T-helper 1 cell treated with Interleukin-12 subunit alpha and Interleukin-12 subunit beta and Interleukin-4 antibody, amounts not matched to agents 30 ng/mL and 1 ng/mL, for 36 hours (primary cell): ENCODE data around the gene PARM1. TPM values are rescaled to one million over a fixed set of nuclear protein-coding genes. Genes with fewer than 3 reads are reported as not detected.

ENCODE experiments used
- intact Hi-C: fragments of 100-400 bp; cut with micrococcal nuclease; formaldehyde crosslinking; loops from one replicate; pipeline ENCODE4 v1.15.1; 2024
- total RNA-seq: library from RNA; stranded (reverse); gene quantifications from 2 replicates; pipeline ENCODE4 v1.2.3, GENCODE V29; 2022

PARM1 gene
- total RNA-seq, 1 donor from 2014 or later, result not detected

DNA sequence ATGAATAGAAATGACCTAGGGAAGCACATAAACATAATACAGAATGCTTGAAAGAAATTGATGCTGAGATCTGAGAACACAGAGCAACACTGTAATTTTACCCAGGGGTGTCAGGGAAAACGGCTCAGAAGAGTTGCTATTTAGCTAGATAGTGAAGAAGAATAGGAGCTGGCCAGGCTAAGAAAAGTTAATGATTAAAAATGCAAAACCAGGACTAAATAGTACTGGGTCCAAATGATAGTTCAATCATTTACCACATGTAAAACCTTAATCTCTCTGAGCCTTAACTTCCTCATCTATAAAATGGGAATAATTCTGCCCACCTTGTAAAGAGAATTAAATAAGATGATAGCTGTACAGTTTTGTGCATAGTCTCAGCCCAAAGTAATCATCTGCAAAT lies 97.1 kb downstream of the PARM1 start:
- intact Hi-C loops, result no loop called here

DNA sequence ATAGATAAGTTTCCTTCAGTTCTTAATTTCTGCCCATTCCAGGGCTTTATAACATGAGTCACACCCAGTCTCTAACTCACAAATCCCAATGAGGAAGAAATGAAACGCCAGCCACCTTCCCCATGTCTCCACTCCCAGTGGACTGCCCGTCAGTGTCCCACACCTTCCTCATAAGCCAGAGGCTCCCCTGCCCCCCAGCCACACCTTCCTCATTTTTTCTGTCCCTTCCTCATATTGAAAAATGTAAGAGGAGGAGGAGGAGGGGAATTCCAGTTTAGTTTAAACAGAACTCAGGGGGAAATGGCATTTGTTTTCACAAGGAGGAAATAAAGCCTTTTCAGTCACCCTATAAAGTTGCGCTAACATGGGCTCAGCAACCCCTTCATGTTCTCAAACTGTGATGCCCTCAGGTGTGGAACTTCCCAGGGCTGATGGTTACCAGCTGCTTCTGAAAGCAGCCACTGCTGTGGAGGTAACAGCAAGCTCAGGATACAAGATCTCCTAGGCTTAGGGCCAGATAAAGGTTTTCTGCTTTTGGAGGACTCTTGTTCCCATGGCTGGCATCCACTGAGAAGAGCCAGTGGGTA lies 97.8 kb downstream of the PARM1 start:
- intact Hi-C loops, result no loop called here

DNA sequence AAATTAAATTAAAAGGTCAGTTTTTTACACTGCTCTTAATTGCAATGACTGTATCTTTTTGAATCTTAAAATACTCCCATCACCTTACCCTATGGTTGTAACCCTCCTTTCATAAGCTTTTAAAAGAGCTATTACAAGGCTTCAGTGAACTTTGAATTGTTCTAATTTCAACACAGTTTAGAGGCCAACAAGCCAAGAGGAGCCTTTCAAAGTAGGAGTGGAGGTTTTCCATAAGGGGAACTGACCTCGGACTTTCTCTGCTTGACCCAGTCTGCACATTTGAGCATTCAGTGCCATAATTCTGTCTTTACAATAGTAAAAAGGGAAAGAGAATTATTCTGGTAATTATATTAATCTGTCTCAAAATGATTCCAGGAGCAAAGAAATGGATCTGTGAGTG lies 98.9 kb downstream of the PARM1 start:
- intact Hi-C loops, result no loop called here

- intact Hi-C loops, result no loop called here
These were observed 101.6 kb downstream of the PARM1 start for GRCh38 chr4:75034523-75034922.

- intact Hi-C loops, result no loop called here
These were observed 102.4 kb downstream of the PARM1 start for GRCh38 chr4:75035321-75035720.

DNA sequence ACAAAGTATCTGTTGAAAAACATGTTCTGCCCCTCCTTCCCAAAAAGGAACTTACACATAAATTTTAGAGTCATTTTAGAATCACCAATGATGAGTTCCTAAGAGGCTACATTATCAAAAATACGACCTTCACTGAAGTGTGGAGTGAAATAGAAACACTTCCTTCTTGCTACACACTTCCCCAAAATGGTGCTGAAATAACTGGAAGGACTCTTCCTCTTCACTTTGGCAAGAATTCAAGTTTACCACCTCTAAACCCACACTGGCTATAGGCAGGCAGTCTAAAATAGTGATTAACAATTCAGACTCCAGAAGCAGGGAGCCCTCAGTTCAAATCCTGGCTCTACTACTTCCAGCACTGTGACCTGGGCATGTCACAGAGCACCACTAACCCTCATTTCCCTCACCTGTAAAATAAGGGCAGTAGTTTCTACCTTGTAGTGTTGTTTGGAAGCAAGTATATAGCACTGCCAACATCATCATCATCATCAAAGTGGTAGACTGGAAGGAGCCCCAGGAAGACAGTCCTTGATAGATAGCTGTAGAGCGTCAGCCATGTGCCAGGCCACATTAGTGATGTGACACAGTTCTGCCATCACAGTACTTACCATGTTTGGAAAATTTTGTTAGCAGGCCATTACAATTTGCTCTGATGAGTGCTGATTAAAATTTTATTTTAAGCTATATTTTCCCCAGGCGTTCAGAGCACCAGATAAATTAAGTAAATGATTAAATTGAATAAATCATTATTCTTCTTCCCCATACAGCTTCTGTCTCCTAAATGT lies 103.3 kb downstream of the PARM1 start:
- intact Hi-C loops, result no loop called here

DNA sequence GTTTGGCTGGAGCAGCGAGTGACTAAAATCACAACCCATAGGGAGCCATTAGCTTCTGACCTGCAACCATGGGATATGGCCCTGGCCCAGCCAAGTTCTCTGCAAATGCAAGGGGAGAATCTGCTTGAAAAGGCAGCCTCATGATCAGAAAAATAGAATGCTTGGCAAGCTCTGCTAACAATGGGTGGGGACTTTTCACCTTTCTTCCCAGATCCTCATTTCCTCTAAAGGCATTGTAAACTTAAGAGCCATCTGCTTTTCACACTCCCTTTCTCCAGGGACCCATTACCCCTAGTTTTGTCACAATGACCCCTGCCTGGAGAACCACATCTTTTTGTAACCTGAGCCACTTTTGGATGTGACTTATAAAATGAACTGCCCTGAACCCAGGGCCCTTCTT lies 104.3 kb downstream of the PARM1 start:
- intact Hi-C loops, result no loop called here

- intact Hi-C loops, result no loop called here
These were observed 105.5 kb downstream of the PARM1 start for GRCh38 chr4:75038376-75038775.

DNA sequence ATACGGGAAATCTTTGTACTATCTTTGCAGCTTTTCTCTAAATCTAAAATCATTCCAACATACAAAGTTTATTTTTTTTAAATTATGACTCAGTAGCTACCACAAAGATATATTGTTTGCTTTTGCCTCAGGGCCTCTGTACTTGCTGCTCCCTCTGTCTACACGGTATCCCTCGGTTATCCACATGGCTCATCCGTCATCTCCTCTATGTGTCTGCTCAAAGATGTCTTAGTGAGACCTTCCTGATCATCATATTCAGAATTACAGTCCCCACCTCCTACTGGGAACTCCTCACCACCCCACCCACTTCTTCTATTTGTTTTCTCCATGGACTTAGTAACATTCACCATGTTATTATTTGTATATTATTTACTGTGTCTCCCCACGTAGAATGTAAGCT lies 107.8 kb downstream of the PARM1 start:
- intact Hi-C loops, result no loop called here

DNA sequence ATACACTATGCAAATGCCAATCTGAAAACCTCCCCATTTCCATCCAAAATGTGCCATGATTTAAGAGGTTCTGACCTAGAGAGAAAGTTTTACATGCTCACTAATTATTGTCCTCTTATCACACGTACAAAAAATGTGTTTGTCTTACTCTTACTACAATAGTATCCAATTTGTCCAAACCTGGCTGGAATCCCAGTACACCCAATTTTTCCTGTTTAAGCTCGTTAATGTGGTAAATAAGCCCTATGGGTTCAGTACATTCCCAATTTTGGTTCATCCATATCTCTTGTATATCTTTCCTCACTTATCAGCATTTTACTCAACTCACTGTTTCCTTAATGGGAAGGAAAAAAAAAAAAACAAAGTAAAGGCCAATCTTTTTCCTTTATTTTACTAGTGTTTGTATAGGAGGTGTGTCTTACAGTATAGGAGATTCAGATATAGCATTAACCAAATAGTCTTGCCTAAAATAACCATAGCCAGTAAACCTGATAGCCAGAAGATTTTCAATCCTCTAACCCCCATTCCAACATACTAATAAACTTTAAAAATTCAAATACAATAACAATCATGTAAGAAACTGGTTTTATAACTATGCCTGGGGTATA lies 109.8 kb downstream of the PARM1 start:
- intact Hi-C loops, result no loop called here

- intact Hi-C loops, result no loop called here
These were observed 113.3 kb downstream of the PARM1 start for GRCh38 chr4:75046226-75046625.

GRCh38 chr4:75046641-75047040 lies 113.7 kb downstream of the PARM1 start:
- intact Hi-C loops, result no loop called here

DNA sequence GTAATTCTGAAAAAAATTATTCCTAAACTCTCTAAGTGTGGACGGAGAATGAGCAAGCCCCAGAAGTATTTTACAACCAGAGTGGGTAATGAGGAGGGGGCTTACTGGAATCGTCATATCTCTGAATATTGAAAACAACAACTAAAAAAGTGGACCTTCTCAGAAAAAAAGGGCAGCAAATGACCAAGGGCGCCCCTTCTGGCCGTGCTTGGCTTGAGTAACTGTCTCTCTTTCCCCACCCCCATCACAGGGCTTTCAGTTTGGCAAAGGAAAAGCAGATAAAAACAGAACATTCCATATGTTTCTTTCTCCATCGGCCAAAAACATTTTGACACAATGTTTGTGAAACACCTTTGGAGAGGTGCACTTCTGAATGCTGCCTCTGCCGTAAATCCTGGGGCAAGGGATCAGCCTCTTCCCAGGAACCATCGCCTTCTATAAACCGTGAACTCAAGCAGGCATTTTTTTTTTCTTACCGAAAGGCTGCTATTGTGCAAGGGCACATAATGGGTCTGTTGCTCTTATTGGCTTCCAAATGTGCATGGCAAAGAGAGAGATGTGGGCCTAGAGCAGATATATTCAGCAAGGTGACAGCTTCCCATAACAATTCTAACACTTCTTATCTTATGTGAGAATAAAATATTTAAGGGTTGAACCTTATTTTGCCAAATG lies 115.4 kb downstream of the PARM1 start:
- intact Hi-C loops, result no loop called here

GRCh38 chr4:75051431-75051830 lies 118.5 kb downstream of the PARM1 start:
- intact Hi-C loops, result no loop called here

DNA sequence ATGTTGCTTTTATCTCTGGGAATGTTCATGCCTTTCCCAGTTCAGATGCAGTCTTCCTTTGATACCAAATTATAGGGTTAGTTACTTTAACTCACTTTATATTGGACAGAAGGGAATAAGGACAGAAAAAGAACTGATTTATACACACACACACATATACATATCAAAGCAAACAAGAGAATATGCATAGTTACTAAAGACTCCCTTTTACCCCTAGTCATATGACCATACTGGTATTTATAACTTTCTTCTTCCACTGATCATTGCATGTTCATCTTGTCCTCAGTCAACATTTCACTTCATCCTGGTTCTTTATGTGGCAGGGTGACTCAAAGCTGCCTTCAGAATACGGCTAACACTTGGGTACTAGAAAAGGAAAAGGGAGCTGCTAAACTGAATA lies 120.4 kb downstream of the PARM1 start:
- intact Hi-C loops, result no loop called here

GRCh38 chr4:75054078-75054477 lies 121.2 kb downstream of the PARM1 start:
- intact Hi-C loops, result no loop called here

GRCh38 chr4:75056277-75056676 lies 123.4 kb downstream of the PARM1 start:
- intact Hi-C loops, result no loop called here

DNA sequence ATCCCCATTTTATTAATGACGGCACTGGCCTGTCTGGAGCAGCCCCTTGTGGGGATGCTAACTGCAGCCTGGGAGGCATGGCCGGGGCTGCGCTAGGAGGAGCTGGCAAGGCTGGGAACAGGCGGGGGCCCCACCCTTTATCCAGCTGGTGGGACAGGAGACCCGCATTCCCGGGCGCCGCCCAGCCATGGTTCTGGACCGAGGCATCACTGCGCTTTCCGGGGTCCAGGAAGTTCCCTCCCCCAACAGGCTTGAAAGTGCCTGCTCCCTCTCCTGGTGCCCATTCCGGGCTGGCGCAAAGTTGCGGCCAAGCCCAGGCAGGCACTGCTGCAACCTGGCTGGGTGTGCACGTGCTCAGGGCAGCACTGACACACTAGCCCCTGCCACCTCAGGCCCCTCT lies 124.5 kb downstream of the PARM1 start:
- intact Hi-C loops, result no loop called here

DNA sequence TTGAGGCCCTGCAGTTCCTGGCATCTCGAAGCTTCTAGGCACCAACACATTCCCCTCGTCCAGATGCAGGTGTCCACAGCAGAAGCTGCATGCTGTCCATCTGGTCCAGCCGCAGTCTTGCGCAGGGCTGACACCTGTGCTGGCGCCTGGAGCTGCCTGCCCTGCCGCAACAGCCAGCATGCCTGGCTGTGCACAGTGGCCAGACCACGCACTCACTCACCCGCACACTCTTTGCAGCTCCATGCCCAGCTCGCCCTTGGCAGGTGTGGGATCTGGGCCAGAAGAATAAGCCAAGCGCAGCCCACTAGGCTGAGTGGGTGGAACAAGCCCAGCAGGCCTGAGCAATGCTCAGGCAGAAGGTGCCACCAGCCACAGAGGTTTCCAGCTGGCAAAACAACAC lies 125.6 kb downstream of the PARM1 start:
- intact Hi-C loops, result no loop called here

DNA sequence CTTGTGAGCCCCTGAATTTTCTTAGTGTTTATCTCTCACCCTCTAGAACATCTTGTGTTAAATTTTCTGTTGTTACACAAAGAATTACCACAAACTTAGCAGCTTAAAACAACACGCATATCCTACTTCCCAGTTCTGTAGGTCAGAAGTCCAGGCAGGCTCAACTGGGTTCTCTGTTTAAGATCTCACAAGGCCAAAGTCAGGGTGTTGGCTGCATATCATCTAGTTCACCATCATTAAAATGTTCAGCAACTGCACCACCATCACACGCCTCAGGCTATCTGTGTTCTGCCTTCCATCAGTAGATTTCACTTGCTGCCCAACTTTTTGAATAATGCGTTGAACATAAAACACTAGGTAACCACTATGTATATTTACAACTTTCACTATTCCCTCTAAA lies 130.5 kb downstream of the PARM1 start:
- intact Hi-C loops, result no loop called here

DNA sequence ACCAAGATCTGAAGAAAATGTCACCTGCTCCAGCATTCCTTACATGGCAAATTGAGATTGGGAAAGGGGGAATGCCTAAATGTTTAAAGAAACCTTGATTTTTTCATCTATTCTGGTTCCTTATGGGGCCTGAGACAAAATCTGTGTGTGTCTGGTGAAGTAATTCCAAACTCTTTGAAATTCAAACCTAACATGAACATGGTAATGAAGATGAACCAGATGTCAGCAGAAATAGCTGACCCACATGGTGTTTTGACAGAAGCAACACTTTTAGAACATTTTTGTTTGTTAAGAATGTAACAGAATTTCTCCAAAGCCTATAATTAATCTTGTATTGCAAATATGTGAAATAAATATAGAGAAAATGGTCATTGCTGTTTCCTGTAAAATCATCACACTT lies 133.0 kb downstream of the PARM1 start:
- intact Hi-C loops, result no loop called here

- intact Hi-C loops, result no loop called here
These were observed 136.7 kb downstream of the PARM1 start for GRCh38 chr4:75069493-75070074.
